GM12891 (cell line): ENCODE data around the gene CDK14.

ENCODE experiments used
- POLR2A ChIP-seq: IDR thresholded peaks from 2 replicates; pipeline ENCODE4 v1.6.1; 2011; ENCODE audit warnings: low read depth, low read length, control low read depth
- POLR2AphosphoS5 ChIP-seq: IDR thresholded peaks from 2 replicates; pipeline ENCODE4 v1.6.1; 2011; ENCODE audit warnings: low read depth, low read length, control low read depth
- POU2F2 ChIP-seq: IDR thresholded peaks from 2 replicates; pipeline ENCODE4 v1.6.1; 2011; ENCODE audit warnings: low read depth, mild to moderate bottlenecking, control low read depth, low read length, moderate library complexity
- SPI1 ChIP-seq: IDR thresholded peaks from 2 replicates; pipeline ENCODE4 v1.6.1; 2011; ENCODE audit warnings: low read depth, low read length, control low read depth

DNA sequence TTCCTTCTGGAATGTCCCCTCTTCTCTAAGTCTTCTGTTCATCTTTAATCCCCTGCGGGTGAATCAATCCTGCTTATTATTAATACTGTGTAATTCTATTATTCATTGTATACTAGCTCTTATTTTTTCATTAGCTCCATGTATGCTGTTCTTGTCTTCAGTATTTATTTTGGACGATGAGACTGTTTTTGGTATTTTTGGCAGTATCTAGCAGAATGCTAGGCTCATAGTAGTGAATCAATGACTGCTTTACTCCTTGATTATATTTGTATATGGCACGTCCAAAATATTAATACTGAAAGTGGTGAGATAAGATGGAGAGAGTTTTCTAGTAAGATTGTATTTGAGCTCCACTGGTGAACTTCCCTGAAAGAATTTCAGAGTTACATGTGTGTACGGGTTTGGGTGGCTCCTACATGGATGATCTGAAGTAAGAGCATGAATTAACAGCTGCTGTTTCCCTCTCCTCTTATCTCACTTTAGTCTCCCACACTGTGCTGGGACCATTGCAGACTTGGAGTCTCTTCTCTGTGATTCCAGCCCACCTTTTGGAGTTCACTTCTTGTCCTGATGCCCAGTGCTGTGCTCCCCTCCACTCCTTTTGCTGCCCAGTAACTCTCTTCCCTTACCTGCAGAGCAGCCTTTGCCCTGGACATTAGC, 226.0 kb downstream of the CDK14 start:
- TF ChIP-seq POLR2A (no peak), POLR2AphosphoS5 (no peak), SPI1 (no peak), POU2F2 (no peak)
